Small intestine (tissue), 7 donors: ENCODE data around the gene LTBP1. TPM values are rescaled to one million over a fixed set of nuclear protein-coding genes. Genes with fewer than 3 reads are reported as not detected.

Experiments used
- DNase-seq, 2 donors: peaks; one replicate each; pipeline versions ENCODE4 v3.0.0 to v3.0.0-alpha.2; 2013
- FAIRE-seq: peaks from 2 replicates; lab custom pipeline; 2012; peaks lifted over from hg19 to GRCh38; lab: Jason Lieb, UNC
- H3K27ac ChIP-seq, 3 donors: one replicate each; pipeline ENCODE4 v1.5.1; 2013; ENCODE audit warnings: low read length in 2 of 3, mild to moderate bottlenecking in 2 of 3, control low read depth in 1 of 3, inconsistent platforms in 1 of 3, low read depth in 1 of 3, moderate library complexity in 1 of 3
- H3K27me3 ChIP-seq, 3 donors: one replicate each; pipeline ENCODE4 v1.6.1; 2013; ENCODE audit warnings: low read length in 3 of 3, inconsistent platforms in 1 of 3; ENCODE audit not compliant: control insufficient read depth in 3 of 3, insufficient read depth in 3 of 3
- H3K36me3 ChIP-seq, 3 donors: one replicate each; pipeline ENCODE4 v1.6.1; 2013; ENCODE audit warnings: low read length in 3 of 3, inconsistent platforms in 1 of 3, low read depth in 1 of 3, mild to moderate bottlenecking in 1 of 3, moderate library complexity in 1 of 3; ENCODE audit not compliant: control insufficient read depth in 3 of 3, insufficient read depth in 2 of 3
- H3K4me1 ChIP-seq, 3 donors: one replicate each; pipeline ENCODE4 v1.6.1; 2013; ENCODE audit warnings: low read length in 2 of 3, inconsistent platforms in 1 of 3, low read depth in 1 of 3, mild to moderate bottlenecking in 1 of 3, moderate library complexity in 1 of 3; ENCODE audit not compliant: control insufficient read depth in 3 of 3, insufficient read depth in 2 of 3
- H3K4me3 ChIP-seq, 3 donors: one replicate each; pipeline ENCODE4 v1.5.1; 2013; ENCODE audit warnings: low read length in 3 of 3, control low read depth in 1 of 3, inconsistent platforms in 1 of 3, low read depth in 1 of 3, mild to moderate bottlenecking in 1 of 3, moderate library complexity in 1 of 3
- H3K9me3 ChIP-seq, 2 donors: one replicate each; pipeline ENCODE4 v1.6.1; 2013; ENCODE audit warnings: low read depth in 1 of 2, low read length in 1 of 2; ENCODE audit not compliant: control insufficient read depth in 2 of 2, insufficient read depth in 1 of 2
- WGBS, 3 donors: extraction: QIAGEN DNeasy Blood & Tissue Kit; methylation state at CpG; one replicate each; pipeline ENCODE4 v1.1.7; 2013; 5-methylcytosine and 5-hydroxymethylcytosine counted together
- polyA plus RNA-seq, 4 donors: library from polyadenylated mRNA; stranded (reverse) in 3 of 4; unstranded in 1 of 4; fragments of 200-250 nt in 3 of 4; fragments of 120-200 nt in 1 of 4; gene quantifications; one replicate each; pipeline versions ENCODE4 v1.2.1 to v1.2.3, GENCODE V29; 2013
- donor health status: healthy with polysubstance abuse.
- donor health status: control.
- donor health status: control.
- donor health status: Bipolar disorder and iron deficiency.
- donor health status: healthy.

Gene LTBP1
- polyA plus RNA-seq, 4 donors: 0.67 to 12.1 (median 6.1) TPM

DNA sequence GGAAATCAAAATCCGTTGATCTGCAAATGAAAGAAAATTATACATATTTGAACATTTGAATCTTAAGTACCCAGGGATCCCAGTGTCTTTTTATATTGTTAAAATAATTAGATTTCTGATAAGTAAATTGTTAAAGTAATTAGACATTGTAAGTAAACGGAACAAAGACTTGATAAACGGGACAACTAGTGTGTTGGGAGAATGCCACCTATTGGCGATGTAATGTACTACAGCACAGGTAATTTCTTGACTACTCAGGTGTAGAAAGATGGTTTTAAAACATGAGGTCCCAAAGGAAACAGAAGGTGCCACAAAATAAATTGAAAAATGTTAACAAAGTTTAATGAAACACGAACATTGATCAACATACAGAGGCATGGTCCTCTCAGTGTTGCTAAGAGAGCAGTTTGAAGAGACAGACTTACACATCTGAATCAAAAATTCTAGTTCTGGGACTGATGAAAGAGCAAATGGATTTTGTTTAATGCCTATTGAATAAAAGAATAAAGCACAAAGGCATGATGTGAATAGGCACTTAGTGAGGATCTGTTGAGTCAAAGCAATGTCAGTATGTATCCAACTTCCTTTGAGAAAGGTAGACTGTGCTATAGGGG lies 426.3 kb downstream of the LTBP1 start:
- 15 to 37% (median 16%) methylated on average over 5 of the region's 5 CpGs for WGBS, 3 donors
- Histone ChIP-seq H3K27ac (no peak overlapping the region), H3K36me3 (no peaks in the 10 kb centered on the region), H3K4me1 (no peaks in the 10 kb centered on the region), H3K4me3 (no peak overlapping the region), H3K9me3 (no peaks in the 10 kb centered on the region), H3K27me3 (no peaks in the 10 kb centered on the region)
- FAIRE-seq: no peak
- DNase-seq: peak; percentile 50 to 60

DNA sequence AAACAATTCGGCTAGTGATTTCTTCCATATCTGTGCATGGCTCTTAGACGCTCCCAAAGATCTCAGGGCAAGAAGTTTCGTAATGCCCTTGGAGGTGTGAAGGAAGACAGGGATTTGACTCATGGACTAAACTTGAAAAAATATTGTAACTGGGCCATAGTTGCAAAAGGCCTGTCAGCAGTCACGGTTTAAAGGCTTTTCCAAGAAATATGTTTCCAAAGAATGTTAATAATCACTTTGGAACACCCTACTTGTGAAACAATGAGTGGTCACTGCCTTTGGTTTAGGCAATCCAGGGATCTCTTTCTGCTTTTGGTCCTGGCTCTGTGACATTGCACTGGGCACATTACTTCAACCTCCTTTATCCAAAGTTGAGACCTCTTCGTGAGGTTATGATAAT lies 427.2 kb downstream of the LTBP1 start:
- DNase-seq (no peak), FAIRE-seq (no peak)
- 76 to 80% (median 78%) methylated on average over 5 of the region's 5 CpGs for WGBS, 3 donors
- Histone ChIP-seq H3K4me3 (no peak overlapping the region), H3K27me3 (no peaks in the 10 kb centered on the region), H3K9me3 (no peaks in the 10 kb centered on the region), H3K27ac (no peak overlapping the region), H3K4me1 (no peaks in the 10 kb centered on the region), H3K36me3 (no peaks in the 10 kb centered on the region)

DNA sequence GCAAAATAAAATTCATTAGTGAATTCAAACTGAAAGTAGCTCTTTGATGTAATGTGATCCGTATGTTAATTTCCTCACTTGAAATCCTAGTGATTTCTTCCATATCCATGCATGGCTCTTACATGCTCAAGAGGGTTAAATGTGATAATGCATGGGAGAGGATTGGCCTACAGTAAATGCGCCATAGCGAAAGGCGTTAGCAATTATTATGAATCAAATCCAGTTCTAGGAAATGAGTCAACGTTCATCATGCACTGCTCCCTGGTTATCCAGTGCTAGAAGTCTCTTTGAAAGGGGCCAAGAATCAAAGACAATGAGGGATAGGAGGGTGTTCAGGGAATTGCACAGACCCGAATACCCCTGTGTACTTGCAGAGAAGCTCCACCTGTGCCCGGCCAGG lies 428.3 kb downstream of the LTBP1 start:
- 77 to 83% (median 81%) methylated on average over 7 of the region's 7 CpGs for WGBS, 3 donors
- Histone ChIP-seq H3K9me3 (no peaks in the 10 kb centered on the region), H3K4me1 (no peaks in the 10 kb centered on the region), H3K36me3 (no peaks in the 10 kb centered on the region), H3K27ac (no peak overlapping the region), H3K4me3 (no peak overlapping the region), H3K27me3 (no peaks in the 10 kb centered on the region)
- DNase-seq (no peak), FAIRE-seq (no peak)

DNA sequence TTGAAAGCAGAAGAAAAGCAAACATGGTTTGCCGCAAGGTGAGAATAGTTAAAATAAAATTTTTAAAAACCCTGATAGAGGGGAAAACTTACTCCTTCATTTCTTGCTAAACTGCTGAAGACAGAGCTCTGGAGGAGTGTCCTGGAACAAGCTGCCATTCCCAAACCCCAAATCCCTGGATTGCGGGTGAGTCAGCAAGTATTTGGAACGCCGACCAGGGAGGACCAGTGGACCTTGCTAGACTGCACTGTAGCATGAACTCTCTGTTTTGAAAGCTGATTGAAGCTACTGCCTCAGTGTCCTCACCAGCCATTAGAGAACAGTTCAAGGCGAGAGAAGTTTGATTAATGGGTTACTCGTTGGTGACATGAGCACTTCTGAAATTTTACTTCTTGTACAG lies 430.3 kb downstream of the LTBP1 start:
- H3K27ac ChIP-seq: no peak overlapping the region
- no peaks in the 10 kb centered on the region for H3K27me3 ChIP-seq
- no peaks in the 10 kb centered on the region for H3K36me3 ChIP-seq
- DNase-seq (no peak), FAIRE-seq (no peak)
- H3K9me3 ChIP-seq: no peaks in the 10 kb centered on the region
- H3K4me1 ChIP-seq: no peaks in the 10 kb centered on the region
- 81 to 89% (median 84%) methylated on average over 6 of the region's 6 CpGs for WGBS, 3 donors
- H3K4me3 ChIP-seq: no peak overlapping the region

DNA sequence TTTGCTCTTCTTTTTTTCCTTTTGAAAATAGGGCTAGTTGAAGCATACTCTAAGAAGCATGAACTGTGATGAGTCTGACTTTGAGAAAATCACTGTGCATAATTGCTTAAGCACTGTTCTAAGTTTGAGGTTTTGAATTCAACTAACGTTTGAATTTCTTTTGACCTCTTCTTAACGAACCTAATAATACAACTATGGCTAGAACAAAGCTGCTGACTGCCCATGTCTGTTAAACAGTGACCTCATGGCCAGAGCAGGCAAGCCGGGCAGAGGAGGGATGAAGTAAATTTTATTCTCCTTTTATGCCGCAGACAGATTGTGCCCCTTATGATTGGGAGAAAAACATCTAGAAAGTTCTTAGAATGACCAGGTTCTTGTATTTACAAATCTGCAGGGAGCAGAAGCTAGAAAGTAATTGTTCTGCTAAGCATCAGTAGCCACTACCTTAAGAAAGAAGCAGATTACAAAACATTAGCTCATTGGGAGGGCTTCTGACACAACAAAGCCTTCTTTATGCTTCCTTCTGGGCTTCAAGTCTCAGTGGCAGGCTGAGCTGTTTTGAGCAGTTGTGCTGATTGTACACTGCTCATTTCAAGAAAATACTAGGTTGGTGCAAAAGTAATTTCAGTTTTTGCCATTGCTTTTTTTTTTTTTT lies 431.9 kb downstream of the LTBP1 start:
- Histone ChIP-seq H3K4me3 (no peak overlapping the region), H3K27ac (no peak overlapping the region), H3K27me3 (no peaks in the 10 kb centered on the region), H3K36me3 (no peaks in the 10 kb centered on the region), H3K4me1 (no peaks in the 10 kb centered on the region), H3K9me3 (no peaks in the 10 kb centered on the region)
- FAIRE-seq: no peak
- WGBS, 3 donors: 71 to 76% (median 76%) methylated on average over 4 of the region's 4 CpGs
- DNase-seq: no peak

DNA sequence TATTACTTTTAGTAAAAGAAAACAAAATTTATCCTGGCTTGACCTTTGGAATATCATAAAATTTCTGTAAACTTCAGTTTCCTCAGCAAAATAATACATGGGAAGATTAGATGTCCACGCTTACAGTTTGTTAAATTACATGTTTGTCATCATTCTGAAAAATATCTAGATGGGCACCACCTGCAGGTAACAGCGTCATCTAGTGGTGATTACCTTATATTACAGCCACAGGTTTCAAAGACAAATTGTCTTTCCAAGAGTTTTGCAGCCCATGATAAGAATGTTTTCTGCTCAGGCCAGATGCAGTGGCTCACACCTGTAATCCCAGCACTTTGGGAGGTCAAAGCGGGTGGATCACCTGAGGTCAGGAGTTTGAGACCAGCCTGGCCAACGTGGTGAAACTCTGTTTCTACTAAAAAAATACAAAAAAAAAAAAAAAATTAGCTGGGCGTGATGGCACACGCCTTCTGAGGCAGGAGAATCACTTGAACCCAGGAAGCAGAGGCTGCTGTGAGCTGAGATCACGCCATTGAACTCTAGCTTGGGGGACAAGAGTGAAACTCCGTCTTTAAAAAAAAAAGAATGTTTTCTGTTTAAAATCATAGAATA lies 433.4 kb downstream of the LTBP1 start:
- FAIRE-seq: no peak
- H3K36me3 ChIP-seq: no peaks in the 10 kb centered on the region
- no peaks in the 10 kb centered on the region for H3K9me3 ChIP-seq
- H3K27ac ChIP-seq: no peak overlapping the region
- H3K4me3 ChIP-seq: no peak overlapping the region
- DNase-seq: peak in 1 of 2 donors; percentile 2
- WGBS, 3 donors: 74 to 79% (median 78%) methylated on average over 8 of the region's 8 CpGs
- no peaks in the 10 kb centered on the region for H3K4me1 ChIP-seq
- H3K27me3 ChIP-seq: no peaks in the 10 kb centered on the region

DNA sequence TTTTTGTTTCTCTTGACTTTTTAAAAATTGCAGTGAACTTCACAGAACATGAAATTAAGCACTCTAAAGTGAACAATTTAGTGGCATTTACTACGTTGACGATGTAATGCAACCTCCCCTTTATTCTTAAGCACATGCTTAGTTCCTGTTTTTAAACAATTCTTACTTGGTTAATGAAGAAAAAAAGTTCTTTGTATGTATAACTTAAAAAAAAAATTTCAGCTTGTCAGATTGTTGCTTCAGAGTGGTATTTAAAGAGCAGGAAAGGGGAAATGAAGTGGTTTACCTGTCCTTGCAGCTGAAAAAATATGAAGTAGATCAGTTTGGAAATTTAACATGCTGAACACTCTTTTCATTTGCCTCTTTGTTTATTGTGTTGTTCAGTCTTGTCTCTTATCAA lies 434.0 kb downstream of the LTBP1 start:
- Histone ChIP-seq H3K4me1 (no peaks in the 10 kb centered on the region), H3K27ac (no peak overlapping the region), H3K36me3 (no peaks in the 10 kb centered on the region), H3K27me3 (no peaks in the 10 kb centered on the region), H3K9me3 (no peaks in the 10 kb centered on the region), H3K4me3 (no peak overlapping the region)
- no peak for FAIRE-seq
- no peak for DNase-seq
- WGBS, 3 donors: 64 to 93% (median 65%) methylated on average over 2 of the region's 2 CpGs

DNA sequence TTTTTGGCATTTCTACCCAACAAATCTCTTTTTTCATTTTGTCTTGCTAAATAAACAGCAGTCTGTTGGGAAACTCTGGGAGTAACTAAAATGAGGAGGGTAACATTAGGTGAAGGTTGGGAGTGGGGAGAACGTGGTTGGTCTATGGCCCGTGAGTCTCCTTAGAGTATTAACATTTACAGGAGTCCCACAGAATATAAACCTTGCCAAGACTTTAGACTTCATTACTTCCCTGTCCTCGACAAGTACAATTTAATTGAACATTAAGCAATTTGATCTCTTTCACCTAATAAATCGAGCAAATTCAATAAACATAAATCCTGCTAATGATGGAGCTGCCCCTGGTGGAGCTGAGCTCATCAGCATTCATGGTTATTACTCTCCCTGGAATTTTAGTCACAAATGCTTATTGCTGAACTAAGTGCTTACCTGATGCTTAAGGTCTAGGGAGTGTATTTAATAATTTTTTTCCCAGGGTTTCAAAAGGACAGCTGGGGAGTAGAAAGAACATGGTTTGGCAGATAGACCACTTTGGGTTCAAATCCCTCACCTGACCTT lies 434.6 kb downstream of the LTBP1 start:
- H3K4me3 ChIP-seq: no peak overlapping the region
- 63 to 77% (median 73%) methylated on average over 4 of the region's 4 CpGs for WGBS, 3 donors
- no peaks in the 10 kb centered on the region for H3K9me3 ChIP-seq
- no peaks in the 10 kb centered on the region for H3K4me1 ChIP-seq
- H3K27ac ChIP-seq: no peak overlapping the region
- H3K36me3 ChIP-seq: no peaks in the 10 kb centered on the region
- DNase-seq: no peak
- FAIRE-seq: no peak
- no peaks in the 10 kb centered on the region for H3K27me3 ChIP-seq
